ENCODE results near the gene ADAMTSL1.

ADAMTSL1 gene

GRCh38 chr9:18698992-18699391 is 225.0 kb downstream of the ADAMTSL1 start:
- DNase-seq (ENCODE audit: low spot score) = no peak

- DNase-seq (ENCODE audit: low spot score) = no peak
Observed at GRCh38 chr9:18699764-18700163, 225.8 kb downstream of the ADAMTSL1 start.

GRCh38 chr9:18700714-18701113 is 226.8 kb downstream of the ADAMTSL1 start:
- no peak for DNase-seq (ENCODE audit: low spot score)

GRCh38 chr9:18703151-18703900 is 229.4 kb downstream of the ADAMTSL1 start:
- DNase-seq (ENCODE audit: low spot score) = no peak

- no peak for DNase-seq (ENCODE audit: low spot score)
Observed at GRCh38 chr9:18703901-18704379, 230.0 kb downstream of the ADAMTSL1 start.

- DNase-seq (ENCODE audit: low spot score) = no peak
Observed at GRCh38 chr9:18705796-18706392, 231.9 kb downstream of the ADAMTSL1 start.

- no peak for DNase-seq (ENCODE audit: low spot score)
Observed at GRCh38 chr9:18706648-18707047, 232.7 kb downstream of the ADAMTSL1 start.

GRCh38 chr9:18707061-18707461 is 233.1 kb downstream of the ADAMTSL1 start:
- no peak for DNase-seq (ENCODE audit: low spot score)

- no peak for DNase-seq (ENCODE audit: low spot score)
Observed at GRCh38 chr9:18707489-18708205, 233.7 kb downstream of the ADAMTSL1 start.

GRCh38 chr9:18708429-18708828 is 234.5 kb downstream of the ADAMTSL1 start:
- no peak for DNase-seq (ENCODE audit: low spot score)

- DNase-seq (ENCODE audit: low spot score) = no peak
Observed at GRCh38 chr9:18710065-18710464, 236.1 kb downstream of the ADAMTSL1 start.

- no peak for DNase-seq (ENCODE audit: low spot score)
Observed at GRCh38 chr9:18717759-18718158, 243.8 kb downstream of the ADAMTSL1 start.

GRCh38 chr9:18718393-18718792 is 244.4 kb downstream of the ADAMTSL1 start:
- DNase-seq (ENCODE audit: low spot score) = no peak

GRCh38 chr9:18718932-18719331 is 245.0 kb downstream of the ADAMTSL1 start:
- DNase-seq (ENCODE audit: low spot score) = no peak

- DNase-seq (ENCODE audit: low spot score) = no peak
Observed at GRCh38 chr9:18720691-18721090, 246.7 kb downstream of the ADAMTSL1 start.

GRCh38 chr9:18721267-18721994 is 247.5 kb downstream of the ADAMTSL1 start:
- no peak for DNase-seq (ENCODE audit: low spot score)

- DNase-seq (ENCODE audit: low spot score) = no peak
Observed at GRCh38 chr9:18721995-18722310, 248.0 kb downstream of the ADAMTSL1 start.

GRCh38 chr9:18722882-18723281 is 248.9 kb downstream of the ADAMTSL1 start:
- no peak for DNase-seq (ENCODE audit: low spot score)

- DNase-seq (ENCODE audit: low spot score) = no peak
Observed at GRCh38 chr9:18723366-18723765, 249.4 kb downstream of the ADAMTSL1 start.

GRCh38 chr9:18726546-18726945 is 252.6 kb downstream of the ADAMTSL1 start:
- no peak for DNase-seq (ENCODE audit: low spot score)

- no peak for DNase-seq (ENCODE audit: low spot score)
Observed at GRCh38 chr9:18727904-18728303, 254.0 kb downstream of the ADAMTSL1 start.

- no peak for DNase-seq (ENCODE audit: low spot score)
Observed at GRCh38 chr9:18728642-18729041, 254.7 kb downstream of the ADAMTSL1 start.
